NCI-H510A treated with DMSO at 0.1 percent for 48 hours (cell line): ENCODE data around the gene PTPRM.

Experiments used
- DNase-seq: peaks from one replicate; lab custom pipeline; 2025; lab: John Stamatoyannopoulos, UW

PTPRM gene

GRCh38 chr18:8116341-8117005, 549.4 kb downstream of the PTPRM start:
- no peak for DNase-seq

- DNase-seq: no peak
These were observed 549.9 kb downstream of the PTPRM start for GRCh38 chr18:8117006-8117371.

- DNase-seq: no peak
These were observed 554.0 kb downstream of the PTPRM start for GRCh38 chr18:8121101-8121500.

- no peak for DNase-seq
These were observed 554.9 kb downstream of the PTPRM start for GRCh38 chr18:8121942-8122480.

- no peak for DNase-seq
These were observed 557.4 kb downstream of the PTPRM start for GRCh38 chr18:8124232-8125146.

- DNase-seq: no peak
These were observed 563.0 kb downstream of the PTPRM start for GRCh38 chr18:8130096-8130495.

- no peak for DNase-seq
These were observed 565.9 kb downstream of the PTPRM start for GRCh38 chr18:8133032-8133431.

DNA sequence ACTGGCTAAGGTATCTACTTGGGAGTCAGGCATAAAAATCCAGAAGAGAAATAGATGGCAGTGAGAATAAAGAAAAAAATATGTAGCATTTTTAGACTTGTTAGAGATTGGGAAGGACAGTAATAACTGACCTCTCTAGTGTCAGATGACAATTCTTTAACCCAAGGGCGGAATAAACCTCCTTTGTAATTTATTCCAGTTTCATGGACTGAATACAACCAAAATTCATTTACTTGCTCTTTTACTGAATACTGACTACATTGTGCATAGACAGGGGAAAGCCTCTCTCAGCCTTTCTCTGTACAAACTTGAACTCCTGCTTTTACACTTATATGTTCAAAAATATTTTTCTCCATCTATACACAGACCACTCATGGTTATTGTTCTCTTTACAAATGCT, 566.8 kb downstream of the PTPRM start:
- no peak for DNase-seq

DNA sequence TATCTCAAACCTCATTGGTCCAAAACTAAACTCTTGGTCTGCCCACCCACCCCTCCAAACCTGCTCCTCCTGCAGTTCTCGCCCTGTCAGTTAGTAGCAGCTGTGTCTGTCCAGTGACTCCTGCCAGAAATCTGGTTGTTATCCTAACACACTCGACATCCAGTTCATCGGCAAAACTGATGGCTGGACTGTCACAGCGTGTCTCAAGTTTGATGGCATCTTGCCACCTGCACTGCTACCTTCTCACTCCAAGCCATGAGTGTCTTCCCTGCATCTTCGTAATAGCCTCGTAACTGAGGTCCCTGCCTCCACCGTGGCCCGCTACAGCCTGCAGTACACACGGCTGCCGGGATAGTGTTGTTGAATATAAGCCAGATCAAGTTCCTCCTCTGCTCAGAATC, 572.0 kb downstream of the PTPRM start:
- no peak for DNase-seq

GRCh38 chr18:8139891-8140406, 572.8 kb downstream of the PTPRM start:
- DNase-seq: no peak

GRCh38 chr18:8140841-8141501, 573.9 kb downstream of the PTPRM start:
- no peak for DNase-seq

DNA sequence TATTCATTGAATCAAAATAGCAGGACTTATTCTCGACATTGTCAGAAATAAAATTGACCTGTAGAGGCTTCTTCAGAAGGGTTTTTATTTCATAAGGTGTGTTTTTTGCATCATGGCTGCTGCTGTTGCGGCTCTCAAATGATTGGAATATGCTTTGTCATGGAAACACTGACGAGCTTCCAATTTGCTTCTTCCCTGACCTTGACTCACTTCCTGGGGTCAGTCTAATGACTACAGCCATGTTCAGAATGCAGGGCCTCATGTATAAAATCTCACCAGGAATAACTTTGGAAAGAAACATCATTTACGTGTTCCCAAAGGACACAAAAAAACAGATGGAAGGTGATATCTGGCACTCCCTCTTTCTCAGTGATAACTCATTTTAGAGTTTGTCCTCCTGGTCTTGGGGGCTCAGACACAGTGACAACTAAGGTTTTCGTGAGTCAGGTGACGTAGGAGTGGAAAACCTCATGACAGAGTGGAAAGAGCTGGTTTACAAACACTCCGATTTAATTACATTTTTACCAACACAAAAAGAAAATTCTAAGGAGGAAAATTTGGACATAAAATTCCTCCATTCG, 575.1 kb downstream of the PTPRM start:
- DNase-seq: no peak

DNA sequence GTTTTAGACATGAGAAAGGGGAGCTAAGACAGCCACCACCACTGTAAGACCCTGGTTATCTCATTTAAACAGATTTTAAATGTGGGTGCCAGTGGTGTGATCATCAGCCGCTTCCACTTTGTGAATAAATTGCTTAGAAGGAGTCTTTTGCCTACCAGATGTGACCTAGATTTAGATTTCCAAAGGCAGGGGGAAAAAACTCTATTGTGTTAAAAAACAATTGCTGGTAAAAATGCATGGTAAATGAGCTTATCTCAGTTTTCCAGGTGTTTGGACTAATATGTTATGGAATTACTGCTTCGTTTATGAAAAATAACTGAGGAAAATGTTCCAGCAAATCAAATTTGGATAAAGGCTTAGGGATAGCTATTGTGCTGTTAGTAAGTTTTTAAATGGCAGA, 575.8 kb downstream of the PTPRM start:
- DNase-seq: no peak

DNA sequence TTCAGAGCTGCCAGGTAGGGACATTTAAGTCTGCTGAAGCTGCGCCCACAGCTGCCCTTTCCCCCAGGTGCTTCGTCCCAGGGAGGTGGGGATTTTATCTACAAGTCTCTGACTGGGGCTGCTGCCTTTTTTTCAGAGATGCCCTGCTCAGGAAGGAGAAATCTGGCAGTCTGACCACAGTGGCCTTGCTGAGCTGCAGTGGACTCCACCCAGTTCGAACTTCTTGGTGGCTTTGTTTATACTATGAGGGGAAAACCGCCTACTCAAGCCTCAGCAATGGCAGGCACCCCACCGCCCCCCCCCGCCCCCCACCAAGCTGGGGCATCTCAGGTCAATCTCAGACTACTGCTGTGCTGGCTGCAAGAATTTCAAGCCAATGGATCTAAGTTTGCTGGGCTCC, 584.1 kb downstream of the PTPRM start:
- DNase-seq: no peak

- DNase-seq: no peak
These were observed 586.9 kb downstream of the PTPRM start for GRCh38 chr18:8153887-8154583.

GRCh38 chr18:8162802-8163201, 595.7 kb downstream of the PTPRM start:
- DNase-seq: peak; percentile 66

- DNase-seq: no peak
These were observed 596.3 kb downstream of the PTPRM start for GRCh38 chr18:8163286-8163959.

DNA sequence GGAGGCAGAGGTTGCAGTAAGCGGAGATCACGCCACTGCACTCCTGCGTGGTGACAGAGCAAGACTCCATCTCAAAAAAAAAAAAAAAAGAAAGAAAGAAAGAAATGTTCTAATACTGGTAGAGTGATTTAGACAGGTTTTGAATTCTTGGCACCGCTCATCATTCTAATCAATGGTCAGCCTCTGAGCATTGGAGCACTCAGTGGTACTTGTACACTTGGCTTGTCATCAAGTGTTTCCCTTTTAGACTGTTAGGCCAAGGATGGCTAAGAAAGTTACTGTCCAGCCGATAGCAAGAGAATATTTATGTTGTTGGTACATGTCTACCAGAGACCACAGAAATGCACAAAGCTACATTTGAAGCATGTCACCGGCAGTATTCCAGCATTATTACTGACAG, 598.0 kb downstream of the PTPRM start:
- no peak for DNase-seq

DNA sequence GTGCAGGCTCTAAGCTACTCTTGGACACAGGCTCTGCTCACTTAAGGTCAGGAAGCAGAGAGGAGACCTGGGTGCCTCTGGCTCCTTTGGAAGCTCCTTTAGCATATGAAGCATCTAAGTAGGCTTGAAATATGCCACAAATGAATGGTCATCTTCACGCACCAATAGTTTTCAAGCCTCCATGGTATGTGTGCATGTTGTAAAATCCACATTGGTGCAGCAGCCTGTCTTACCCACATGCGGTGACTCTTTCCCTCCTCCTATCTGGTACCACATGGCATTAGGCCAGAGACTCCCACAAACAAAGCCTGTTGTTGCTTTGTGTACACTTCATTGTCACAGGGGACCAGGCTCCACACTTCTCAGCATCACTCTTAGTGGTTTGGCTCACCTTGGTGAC, 599.9 kb downstream of the PTPRM start:
- DNase-seq: no peak

GRCh38 chr18:8167673-8168072, 600.6 kb downstream of the PTPRM start:
- DNase-seq: no peak

DNA sequence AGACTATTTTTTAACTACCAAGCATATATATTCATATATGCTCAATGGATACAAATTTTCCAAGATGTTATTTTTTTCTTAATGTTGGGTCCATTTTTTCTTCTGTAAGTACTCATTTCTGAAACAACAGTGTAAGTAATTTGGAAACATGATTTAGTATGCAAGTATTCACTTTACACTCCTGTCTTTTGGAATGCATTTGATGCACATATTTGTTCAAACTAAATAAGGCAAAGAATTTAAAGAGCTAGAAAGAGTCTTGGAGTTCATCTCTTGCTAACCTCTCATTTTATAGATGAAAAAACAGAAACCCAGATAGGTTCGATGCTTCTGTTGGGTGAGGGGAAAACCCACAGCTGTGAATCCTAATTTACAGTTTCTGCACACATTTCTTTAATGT, 602.6 kb downstream of the PTPRM start:
- DNase-seq: no peak
